HG03159 (cell line): ENCODE results near the gene DDX54.

Source experiments
- ATAC-seq: cut with Tn5 transposase; IDR thresholded peaks from one replicate; pipeline ENCODE4 v1.9.1; 2021; ENCODE audit warnings: mild to moderate bottlenecking, moderate library complexity; ENCODE audit not compliant: unreplicated experiment

DDX54 gene

DNA sequence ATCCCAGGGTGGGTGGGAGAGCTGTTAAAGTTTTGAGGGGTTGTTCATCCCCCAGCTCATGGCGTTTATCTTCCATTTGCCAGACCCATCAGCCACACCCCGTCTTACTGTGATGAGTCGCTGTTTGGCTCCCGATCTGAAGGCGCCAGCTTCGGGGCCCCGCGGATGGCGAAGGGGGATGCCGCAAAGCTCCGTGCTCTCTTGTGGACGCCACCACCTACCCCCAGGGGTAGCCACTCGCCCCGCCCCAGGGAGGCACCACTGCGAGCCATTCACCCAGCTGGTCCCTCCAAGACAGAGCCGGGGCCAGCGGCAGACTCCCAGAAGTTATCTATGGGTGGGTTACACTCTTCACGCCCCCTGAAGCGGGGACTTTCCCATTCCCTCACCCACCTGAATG lies 5.9 kb upstream of the DDX54 start:
- no peak for ATAC-seq

DNA sequence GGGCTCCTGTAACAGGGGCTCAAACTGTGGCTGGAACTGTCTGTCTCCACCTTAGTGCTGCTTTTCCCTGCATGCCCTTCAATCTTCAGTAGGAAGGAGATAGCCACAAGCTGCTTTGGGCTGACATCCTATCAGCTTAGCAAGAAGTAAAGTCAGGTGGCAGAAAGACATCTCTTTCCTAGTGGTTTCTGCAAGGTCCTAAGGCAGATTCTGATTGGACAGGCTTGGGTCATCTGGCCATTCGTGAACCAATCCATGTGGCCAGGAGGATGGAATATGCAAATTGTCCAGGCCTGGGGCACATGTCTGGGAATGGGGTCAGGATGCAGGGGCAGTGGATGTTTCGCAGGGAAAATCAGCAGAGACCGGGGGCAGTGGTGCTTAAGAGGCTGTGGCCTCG lies 5.5 kb upstream of the DDX54 start:
- no peak for ATAC-seq

DNA sequence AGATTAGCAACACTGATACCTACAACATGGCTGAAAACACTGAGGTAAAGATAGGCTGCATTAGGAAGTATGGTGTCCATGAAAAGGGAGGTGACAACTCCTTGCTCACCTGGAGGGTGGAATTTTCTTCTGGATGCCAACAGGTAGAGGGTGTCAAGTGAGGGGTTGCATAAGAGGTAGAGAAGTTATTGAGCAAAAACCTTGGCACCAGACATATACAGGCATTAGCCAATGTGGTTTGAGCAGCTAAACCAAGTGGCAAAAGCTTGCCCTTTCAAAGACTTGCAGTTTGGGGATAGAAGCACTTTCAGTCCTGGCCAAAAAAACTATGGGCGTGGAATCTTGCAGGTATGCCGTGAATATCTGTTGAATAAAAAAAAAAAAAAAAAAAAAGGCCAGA lies 4.1 kb upstream of the DDX54 start:
- ATAC-seq, result no peak

DNA sequence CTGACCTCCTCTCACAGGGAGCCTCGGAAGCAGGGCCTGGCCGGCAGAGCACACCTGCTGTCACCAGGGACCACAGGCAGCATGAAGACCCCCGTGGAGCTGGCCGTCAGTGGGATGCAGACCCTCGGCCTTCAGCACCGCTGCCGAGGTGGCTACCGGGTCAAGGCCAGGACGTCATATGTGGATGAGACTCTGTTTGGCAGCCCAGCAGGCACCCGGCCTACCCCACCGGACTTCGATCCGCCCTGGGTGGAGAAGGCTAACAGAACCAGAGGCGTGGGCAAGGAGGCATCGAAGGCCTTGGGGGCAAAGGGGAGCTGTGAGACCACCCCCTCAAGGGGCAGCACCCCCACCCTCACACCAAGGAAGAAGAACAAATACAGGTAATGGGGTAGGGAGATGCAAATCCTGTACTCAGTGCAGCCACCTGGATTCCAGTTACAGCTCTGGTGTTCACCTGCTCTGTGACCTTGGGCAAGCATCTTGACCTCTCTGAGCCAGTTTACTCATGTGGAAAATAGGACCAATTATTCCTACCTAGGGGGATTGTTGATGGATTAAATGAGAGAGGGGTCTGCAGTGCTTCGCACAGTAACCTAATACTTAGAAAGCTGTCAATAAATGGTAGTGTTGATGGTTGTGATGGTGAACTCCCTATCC lies 1.5 kb upstream of the DDX54 start:
- ATAC-seq, result no peak

DNA sequence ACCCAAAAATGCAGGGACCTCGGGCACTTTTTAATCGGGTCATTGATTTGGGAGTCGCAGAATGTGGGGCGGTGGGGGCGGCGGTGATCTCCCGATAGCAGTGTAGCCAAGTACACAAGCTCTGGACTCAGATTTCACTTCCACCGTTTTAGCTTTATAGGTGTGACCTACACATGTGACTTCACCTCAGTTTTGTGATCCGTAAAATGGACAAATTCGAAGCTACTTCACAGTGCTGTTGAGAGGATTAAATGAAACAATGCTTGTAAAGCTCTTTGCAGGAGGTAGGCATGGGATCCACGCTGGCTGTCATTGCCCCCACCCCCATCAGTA lies 721 bp upstream of the DDX54 start:
- ATAC-seq, result no peak

DNA sequence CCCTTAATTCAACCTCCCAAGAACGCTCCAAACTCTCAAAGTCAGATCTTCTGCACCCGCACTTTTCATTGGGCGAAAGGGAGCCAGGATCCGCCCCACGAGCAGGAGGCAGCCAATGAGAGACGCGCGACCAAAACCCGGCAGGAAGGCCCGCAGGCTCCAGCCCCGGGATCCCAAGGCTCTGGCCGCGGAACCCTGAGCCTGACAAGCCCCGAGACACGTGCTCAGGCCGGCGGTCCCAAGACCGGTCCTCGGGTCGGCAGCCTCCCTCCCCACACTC lies 438 bp downstream of the DDX54 start:
- ATAC-seq, result peak; percentile 74

DNA sequence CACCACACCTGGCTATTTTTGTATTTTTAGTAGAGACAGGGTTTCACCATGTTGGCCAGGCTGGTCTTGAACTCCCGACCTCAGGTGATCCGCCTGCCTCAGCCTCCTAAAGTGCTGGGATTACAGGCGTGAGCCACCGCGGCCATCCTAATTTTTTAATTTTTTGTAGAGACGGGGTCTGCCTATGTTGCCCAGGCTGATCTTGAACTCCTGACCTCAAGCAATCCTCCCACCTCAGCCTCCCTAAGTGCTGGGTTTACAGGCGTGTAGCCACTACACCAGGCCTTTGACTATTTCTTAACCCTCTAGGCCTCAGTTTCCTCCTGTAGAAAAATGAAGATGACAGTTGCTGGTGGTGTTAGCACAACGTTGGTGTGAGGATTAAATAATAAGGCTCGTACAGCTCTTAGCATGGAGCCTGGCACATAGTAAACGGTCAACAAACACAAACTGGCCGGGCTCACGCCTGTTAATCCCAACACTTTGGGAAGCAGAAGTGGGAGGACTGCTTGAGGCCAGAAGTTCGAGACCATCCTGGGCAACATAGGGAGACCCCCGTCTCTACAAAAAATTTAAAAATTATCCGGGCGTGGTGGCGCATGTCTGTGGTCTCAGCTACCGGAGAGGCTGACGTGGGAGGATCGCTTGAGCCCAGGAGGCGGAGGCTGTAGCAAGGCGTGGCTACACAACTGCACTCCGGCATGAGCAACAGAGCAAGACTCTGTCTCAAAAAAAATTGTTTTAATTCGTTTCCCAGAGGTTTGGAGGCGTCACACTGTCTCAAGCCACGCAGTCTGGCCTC lies 979 bp downstream of the DDX54 start:
- ATAC-seq, result peak; percentile 54

DNA sequence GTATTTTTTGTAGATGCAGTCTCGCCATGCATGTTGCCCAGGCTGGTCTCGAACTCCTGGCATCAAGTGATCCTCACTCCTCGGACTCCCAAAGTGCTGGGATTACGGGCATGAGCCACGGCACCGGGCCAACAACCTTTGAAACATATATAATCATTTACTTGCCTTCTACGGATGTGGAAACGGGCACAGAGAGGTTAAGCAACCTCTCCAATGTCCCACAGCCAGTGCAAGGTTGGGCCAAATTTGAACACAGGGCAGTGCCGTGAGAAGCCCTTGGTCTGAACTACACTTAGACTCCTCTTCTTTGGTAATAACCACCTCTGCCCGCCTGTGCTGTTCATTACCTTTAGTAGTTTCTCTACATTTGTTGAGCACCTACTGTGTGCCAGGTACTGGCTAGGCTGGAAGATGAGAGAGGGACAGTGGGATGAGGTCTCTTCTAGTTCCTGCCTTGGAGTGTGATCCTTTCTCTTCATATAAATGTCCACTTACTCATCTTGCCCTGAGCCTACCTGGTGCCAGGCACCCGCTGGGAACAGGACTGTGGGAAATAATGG lies 2.2 kb downstream of the DDX54 start:
- ATAC-seq, result no peak

DNA sequence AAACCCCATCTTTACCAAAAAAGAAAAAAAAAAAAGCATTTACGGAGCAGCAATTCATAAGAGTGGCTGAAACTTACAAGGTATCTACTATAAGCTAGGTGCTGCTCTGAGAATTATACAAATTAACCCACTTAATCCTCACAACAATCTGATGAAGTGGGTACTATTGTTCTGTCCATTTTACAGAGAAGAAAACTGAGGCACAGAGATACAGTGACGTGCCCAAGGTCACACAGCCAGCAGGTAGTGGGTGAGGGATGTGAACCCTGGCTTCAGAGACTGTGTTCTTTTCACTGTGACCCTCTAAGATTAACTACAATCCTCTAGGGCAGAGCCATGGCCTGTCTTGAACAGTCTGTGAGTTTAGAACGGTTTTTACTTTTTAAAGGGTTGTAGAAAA lies 3.3 kb downstream of the DDX54 start:
- ATAC-seq, result no peak

DNA sequence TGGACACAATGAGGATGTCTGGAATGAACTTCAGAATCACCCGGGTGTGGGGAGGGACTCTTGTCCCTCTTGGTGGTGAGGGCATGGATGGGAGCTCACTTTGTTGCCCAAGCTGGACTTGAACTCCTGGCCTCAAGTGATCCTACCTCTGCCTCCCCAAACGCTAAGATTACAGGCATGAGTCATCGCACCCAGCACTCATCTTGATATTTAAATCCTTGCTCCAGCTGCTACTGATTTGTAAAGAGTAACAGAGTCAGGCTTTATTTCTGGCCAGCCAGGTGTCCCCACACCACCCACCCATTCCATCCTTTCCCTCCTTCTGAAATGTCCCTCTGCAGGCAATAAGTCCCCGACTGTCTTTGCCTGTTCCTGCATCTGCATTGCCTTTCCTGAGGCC lies 4.9 kb downstream of the DDX54 start:
- no peak for ATAC-seq

DNA sequence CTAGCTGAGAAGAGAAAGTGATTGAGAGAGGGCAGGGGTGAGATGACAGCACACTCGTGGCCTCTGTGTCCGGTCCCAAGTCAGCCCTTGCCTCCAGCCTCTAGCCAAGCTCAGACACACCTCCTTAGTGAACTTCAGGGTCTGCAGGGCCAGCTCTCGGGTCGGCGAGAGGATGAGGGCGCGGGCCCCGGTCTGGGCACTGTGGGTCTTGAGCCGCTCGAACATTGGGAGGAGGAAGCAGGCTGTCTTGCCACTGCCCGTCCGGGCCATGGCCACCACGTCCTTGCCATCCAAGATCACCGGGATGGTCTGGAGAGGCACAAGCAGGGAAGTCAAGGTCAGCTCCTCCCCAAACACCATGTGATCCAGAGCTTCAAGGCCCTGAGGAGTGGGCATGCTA lies 6.3 kb downstream of the DDX54 start:
- no peak for ATAC-seq

DNA sequence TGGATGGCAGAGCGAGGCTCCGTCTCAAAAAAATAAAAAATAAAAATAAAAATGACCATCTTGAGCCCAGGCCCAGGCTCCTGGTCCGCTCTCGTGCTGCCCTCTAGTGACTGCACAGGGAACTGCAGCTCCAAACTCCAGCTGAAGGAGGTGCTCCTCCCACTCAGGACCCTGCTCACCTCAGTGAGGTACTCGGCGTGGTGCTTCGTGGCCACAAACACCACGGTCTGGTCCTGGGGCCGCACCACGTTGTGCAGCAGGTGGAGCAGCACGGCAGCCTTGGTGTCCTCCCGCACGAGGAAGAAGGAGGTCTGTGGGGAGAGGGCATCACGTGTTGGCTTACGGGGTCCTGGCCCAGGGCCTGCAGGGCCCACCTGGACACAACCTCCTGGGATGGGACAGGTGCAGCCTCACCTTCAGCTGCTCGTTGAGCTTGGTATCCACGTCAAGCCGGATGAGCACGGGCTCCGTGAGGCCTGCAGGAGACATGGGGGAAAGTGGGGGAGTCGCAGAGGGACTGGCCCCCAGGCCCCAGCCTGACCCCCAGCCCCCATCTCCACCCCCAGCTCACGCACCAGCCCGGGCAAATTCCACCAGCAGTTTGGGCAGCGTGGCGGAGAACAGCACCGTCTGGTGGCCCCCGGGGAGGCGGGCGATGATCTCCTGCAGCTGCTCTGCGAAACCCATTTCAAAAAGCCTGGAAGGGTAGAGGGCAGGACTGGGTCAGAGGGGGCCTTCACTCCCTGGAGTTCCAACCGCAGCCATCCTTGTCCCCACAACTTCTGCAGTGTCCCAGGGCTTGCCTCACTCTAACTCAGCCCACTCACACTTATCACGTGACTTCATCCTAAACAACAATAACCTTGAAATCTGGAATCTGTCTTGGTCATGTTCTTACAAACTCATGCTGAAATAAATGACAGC lies 10.6 kb downstream of the DDX54 start:
- ATAC-seq, result no peak

DNA sequence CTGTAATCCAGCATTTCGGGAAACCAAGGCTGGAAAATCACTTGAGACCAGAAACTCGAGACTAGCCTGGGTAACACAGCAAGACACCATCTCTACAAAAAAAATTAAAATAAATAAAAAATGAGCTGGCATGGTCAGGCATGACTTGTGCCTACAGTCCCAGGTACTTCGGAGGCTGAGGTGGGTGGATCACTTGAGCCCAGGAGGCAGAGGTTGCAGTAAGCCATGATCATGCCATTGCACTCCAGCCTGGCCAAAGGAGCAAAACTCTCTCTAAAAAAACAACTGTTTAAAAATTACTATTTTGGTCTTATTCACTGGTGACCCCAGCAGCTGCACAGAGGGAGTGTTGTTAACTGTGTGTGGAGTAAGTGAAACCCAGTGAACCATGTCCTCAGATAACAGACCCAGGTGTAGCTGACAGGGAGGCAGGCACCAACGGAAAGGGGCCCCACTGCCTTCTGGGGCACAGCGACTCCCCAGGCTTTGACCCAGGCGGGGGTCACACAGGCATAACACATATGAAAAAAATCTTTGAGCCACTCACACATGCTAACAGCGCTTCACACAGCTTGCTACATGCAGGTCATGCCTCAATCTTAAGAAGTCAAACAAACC lies 12.1 kb downstream of the DDX54 start:
- peak; percentile 64 for ATAC-seq

DNA sequence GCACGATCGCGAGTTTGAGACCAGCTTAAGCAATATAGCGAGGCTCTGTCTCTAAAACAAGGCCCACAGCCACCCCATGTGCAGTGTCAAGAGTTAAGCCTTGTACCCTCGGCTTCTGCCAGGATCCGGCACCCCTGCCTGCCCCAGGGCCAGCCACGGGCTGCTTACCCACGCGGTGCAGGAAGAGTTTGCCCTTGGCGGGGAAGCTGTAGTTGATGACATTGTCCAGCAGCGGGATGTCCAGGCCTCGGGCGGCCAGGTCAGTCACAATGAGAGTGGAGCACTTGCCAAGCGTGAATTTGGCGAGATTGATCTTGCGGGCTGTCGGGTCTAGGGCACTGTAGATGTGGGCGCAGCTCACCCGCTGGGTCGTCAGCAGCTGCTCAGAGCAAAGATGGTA lies 13.1 kb downstream of the DDX54 start:
- ATAC-seq, result no peak

DNA sequence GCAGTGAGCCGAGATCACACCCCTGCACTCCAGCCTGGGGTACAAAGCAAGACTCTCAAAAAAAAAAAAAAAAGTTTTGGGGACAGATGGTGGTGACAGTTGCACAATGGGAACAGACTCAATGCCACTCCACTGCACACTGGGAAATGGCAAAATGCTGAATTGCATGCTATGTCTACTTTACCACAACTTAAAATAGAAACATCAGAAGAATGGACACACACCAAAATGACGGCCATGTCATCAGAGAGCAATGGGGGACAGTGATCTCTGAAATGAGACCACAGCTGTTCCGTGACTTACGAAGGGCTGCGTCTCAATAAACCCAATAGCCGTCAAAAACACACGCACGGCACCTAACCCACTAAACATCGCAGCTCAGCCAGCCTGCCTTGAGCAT lies 13.7 kb downstream of the DDX54 start:
- no peak for ATAC-seq

DNA sequence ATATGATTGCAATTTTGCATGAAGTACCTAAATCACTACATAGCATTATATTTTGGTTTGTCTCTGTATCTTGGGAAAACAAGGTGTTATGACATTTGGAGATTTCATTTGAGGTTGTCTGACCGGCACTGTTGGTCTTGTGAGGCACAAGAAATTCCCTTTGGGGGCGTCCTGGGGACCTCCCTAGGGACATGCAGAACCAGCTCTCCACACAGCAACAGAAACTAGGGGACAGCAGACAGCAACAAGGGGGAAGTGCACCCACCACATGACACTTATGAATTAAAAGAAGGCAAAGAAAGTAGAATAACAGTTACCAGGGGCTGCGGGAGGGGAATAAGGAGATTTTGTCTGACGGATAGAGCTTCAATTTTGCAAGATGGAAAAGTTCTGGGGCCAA lies 14.4 kb downstream of the DDX54 start:
- no peak for ATAC-seq

DNA sequence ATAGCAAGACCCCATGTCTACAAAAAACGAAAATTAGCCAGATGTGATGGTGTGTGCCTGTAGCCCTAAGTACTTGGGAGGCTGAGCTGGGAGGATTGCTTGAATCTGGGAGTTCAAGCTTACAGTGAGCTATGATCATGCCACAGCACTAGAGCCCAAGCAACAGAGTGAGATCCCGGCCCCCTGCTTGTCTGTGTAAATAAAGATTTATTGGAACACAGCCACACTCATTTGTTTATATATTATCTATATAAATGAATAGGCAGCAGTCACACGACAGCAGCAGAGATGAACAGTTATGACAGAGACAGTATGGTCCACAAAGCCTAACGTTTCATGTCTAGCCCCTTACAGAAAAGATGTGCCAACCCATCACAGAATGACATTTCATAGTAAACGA lies 14.8 kb downstream of the DDX54 start:
- no peak for ATAC-seq

DNA sequence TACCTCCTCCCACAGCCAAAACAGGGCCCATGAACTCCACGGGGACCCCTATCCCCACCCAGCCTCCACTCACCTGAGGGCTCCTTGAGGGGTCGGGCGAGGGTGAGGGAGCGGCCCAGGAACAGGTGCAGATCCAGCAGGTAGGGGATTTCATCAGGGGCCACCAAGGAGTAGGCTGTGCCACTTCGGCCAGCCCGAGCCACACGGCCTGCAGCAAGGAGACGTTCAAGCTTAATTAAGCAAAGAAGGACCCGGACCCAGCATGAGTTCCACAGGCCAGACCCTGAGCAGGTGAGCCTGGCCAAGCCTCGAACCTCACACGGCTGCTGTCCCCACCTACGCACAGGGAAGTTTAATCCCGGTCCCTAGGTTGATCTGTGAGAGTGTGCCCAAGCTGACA lies 15.6 kb downstream of the DDX54 start:
- no peak for ATAC-seq

DNA sequence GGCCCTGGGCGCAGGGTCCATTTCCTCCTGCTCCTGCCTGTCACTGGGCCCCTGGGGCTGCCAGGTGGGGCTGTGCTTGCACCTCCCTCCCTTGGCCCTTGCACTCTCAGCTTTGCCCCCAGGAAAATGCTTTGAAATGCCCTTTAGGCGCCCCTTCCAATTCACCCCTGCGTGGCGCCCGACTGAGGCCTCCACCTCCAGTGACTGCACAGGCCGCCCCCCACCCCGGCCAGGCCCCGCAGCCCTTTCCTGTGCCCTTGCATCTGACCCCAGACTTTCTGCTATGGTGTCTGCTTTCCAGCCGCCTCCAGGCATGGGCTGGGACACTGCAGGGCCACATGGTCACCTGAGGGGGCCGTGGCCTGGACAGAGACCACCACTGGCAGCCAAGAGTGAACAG lies 17.4 kb downstream of the DDX54 start:
- no peak for ATAC-seq

DNA sequence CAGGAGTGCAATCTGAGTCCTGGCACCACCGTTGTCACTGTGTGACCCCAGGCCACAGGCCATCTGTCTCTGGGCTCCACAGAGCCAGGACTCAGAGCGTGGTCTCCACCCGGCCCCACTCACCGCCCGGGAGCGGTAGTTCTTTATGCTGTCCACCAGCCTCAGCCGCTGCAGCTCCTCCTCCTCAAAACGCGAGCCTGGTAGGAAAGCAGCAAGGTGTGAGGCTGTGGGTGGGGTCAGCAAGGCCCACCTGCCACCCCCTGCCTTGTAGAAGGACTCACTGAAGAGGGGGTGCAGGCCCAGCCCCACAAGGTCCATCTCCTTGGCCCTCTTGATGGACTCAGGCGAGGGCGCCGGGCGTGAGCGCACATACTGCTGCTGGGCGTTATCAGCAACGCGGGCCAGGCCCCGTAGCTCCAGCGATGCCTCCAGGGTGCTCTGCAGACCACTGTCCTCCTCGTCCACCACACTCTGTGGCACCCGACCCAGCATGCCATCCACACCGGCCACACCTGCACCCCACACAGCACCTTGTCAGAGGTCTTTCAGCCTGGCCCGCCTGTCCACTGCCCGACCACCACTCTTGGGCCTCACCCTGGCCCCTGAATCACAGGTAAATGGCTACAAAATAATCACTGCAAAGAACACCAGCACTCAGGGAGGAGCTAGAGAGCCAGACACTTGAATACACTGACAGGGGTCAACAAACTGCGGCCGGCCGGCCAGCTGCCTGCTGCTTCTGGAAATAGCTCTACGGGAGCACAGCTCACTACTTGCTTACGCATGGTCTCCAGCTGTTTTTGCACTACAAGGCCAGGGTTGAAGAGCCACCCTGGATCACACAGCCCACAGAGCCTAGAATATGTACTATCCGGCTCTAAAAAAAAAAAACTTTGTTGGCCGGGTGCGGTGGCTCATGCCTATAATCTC lies 19.5 kb downstream of the DDX54 start:
- no peak for ATAC-seq
